Lung (tissue), 12 donors: Measurements from ENCODE around the gene RNF167. TPM values are rescaled to one million over a fixed set of nuclear protein-coding genes. Genes with fewer than 3 reads are reported as not detected.
A peak's percentile ranks its signal among the peaks of the same experiment; 100 is the strongest.

Source experiments
- ATAC-seq: fragments of 200-7000 bp; cut with Tn5 transposase; one replicate; pipeline ENCODE4 v1.9.1; 2020; ENCODE audit warnings: moderate number of reproducible peaks; ENCODE audit not compliant: insufficient read depth, low FRiP score
- DNase-seq, 3 donors: peaks; one replicate each; pipeline ENCODE4 v3.0.0-alpha.2; 2013 to 2017
- H3K27ac ChIP-seq, 2 donors: one replicate each; pipeline ENCODE4 v1.5.1; 2013; ENCODE audit warnings: mild to moderate bottlenecking in 2 of 2, moderate library complexity in 2 of 2, control low read depth in 1 of 2, inconsistent platforms in 1 of 2, low read depth in 1 of 2, low read length in 1 of 2
- H3K27me3 ChIP-seq, 3 donors: one replicate each; pipeline ENCODE4 v1.5.1; 2013; ENCODE audit warnings: low read length in 2 of 3; ENCODE audit not compliant: control insufficient read depth in 3 of 3, insufficient read depth in 3 of 3
- H3K36me3 ChIP-seq, 4 donors: one replicate each; pipeline ENCODE4 v1.5.1; 2013; ENCODE audit warnings: low read length in 4 of 4, mild to moderate bottlenecking in 1 of 4, moderate library complexity in 1 of 4; ENCODE audit not compliant: control insufficient read depth in 4 of 4, insufficient read depth in 4 of 4
- H3K4me1 ChIP-seq, 5 donors: one replicate each; pipeline ENCODE4 v1.5.1; 2013; ENCODE audit warnings: low read length in 5 of 5, mild to moderate bottlenecking in 2 of 5, moderate library complexity in 1 of 5; ENCODE audit not compliant: control insufficient read depth in 5 of 5, insufficient read depth in 5 of 5
- H3K4me3 ChIP-seq: one replicate; pipeline ENCODE4 v1.5.1; 2013; ENCODE audit warnings: mild to moderate bottlenecking, control low read depth, moderate library complexity
- H3K9ac ChIP-seq, 2 donors: one replicate each; pipeline ENCODE4 v1.5.1; 2013; ENCODE audit warnings: low read length in 2 of 2, control low read depth in 1 of 2; ENCODE audit not compliant: insufficient read depth in 1 of 2
- H3K9me3 ChIP-seq, 4 donors: one replicate each; pipeline ENCODE4 v1.5.1; 2013; ENCODE audit warnings: low read length in 3 of 4, mild to moderate bottlenecking in 1 of 4, moderate library complexity in 1 of 4; ENCODE audit not compliant: control insufficient read depth in 4 of 4, insufficient read depth in 3 of 4
- CTCF ChIP-seq: IDR thresholded peaks from 2 replicates; pipeline ENCODE4 v1.5.1; 2012; ENCODE audit warnings: mild to moderate bottlenecking; ENCODE audit errors: control extremely low read depth, extremely low read depth
- WGBS, 2 donors: extraction: QIAGEN DNeasy Blood & Tissue Kit; methylation state at CpG; one replicate each; pipeline ENCODE4 v1.1.7; 2013; 5-methylcytosine and 5-hydroxymethylcytosine counted together
- polyA plus RNA-seq, 2 donors: library from polyadenylated mRNA; stranded (reverse); fragments of 200-250 nt; gene quantifications; one replicate each; pipeline ENCODE4 v1.2.1, GENCODE V29; 2013
- total RNA-seq, 2 donors: library from RNA; depleted of rRNA in 1 of 2; stranded (reverse); fragments of >200 nt in 1 of 2; gene quantifications; one replicate each; pipeline ENCODE4 v1.2.1, GENCODE V29; 2014 to 2021
- donor health status: control.
- donor health status: control.
- donor health status: Bipolar disorder and iron deficiency.
- donor health status: healthy.
- donor health status: DM: yes; HTN: yes; CAD: no.

Gene RNF167
- total and polyA plus RNA-seq, 4 donors = 30.8 to 142 (median 97.0) TPM

- WGBS, 2 donors = 0% methylated on average over 42 of the region's 42 CpGs
- no peaks in the 10 kb centered on the region for H3K9me3 ChIP-seq
- peak overlapping the region in 1 of 2 donors; percentile 94 for H3K9ac ChIP-seq
- peaks cover 4 to 21% (median 9%) of the 10 kb centered on the region in 5 donors for H3K4me1 ChIP-seq
- H3K27ac ChIP-seq = peak overlapping the region; percentile 94 to 95
- TF ChIP-seq CTCF = no peak
- peak; percentile 90 for ATAC-seq
- H3K27me3 ChIP-seq = no peaks in the 10 kb centered on the region
- peak overlapping the region; percentile 79 for H3K4me3 ChIP-seq
- peaks cover 0 to 18% (median 13%) of the 10 kb centered on the region in 4 donors for H3K36me3 ChIP-seq
- DNase-seq = peak; percentile 100
These were observed 26.9 kb downstream of the RNF167 start for GRCh38 chr17:4966844-4967538.

GRCh38 chr17:4967539-4968485 is 27.7 kb downstream of the RNF167 start, which contains the start of gene SPAG7:
Gene SPAG7 (minus strand): TSS chr17:4967817. CDS start chr17:4967804, 13 bp downstream.
- peak; percentile 98 to 99 (median 98) for DNase-seq
- Histone ChIP-seq H3K4me3 (peak within 1 kb of the TSS; percentile 79), H3K36me3 (peaks cover 4 to 26% (median 15%) of the 10 kb centered on the region in 4 donors), H3K9me3 (no peaks in the 10 kb centered on the region), H3K4me1 (peaks cover 4 to 21% (median 9%) of the 10 kb centered on the region in 5 donors), H3K27me3 (no peaks in the 10 kb centered on the region), H3K9ac (peak within 1 kb of the TSS; percentile 63 to 94), H3K27ac (peak within 1 kb of the TSS; percentile 94 to 95)
- peak; percentile 76 for ATAC-seq
- WGBS, 2 donors = 1% methylated on average over 60 to 66 of the region's 66 CpGs
- TF ChIP-seq CTCF = no peak

GRCh38 chr17:4968486-4969046 is 28.5 kb downstream of the RNF167 start:
- peaks cover 4 to 21% (median 10%) of the 10 kb centered on the region in 5 donors for H3K4me1 ChIP-seq
- TF ChIP-seq CTCF = no peak
- peaks cover 4 to 33% (median 15%) of the 10 kb centered on the region in 4 donors for H3K36me3 ChIP-seq
- 38 to 58% methylated on average over 20 to 23 of the region's 23 CpGs for WGBS, 2 donors
- H3K27me3 ChIP-seq = no peaks in the 10 kb centered on the region
- DNase-seq (peak in 2 of 3 donors; percentile 18 to 24), ATAC-seq (no peak)
- peak overlapping the region; percentile 52 for H3K4me3 ChIP-seq
- H3K9ac ChIP-seq = peak overlapping the region; percentile 25 to 42
- H3K27ac ChIP-seq = peak overlapping the region; percentile 76 to 93
- no peaks in the 10 kb centered on the region for H3K9me3 ChIP-seq
